AG04450 (cell line): ENCODE data around the gene ARMC9. TPM values are rescaled to one million over a fixed set of nuclear protein-coding genes. Genes with fewer than 3 reads are reported as not detected.

Experiments used
- CTCF ChIA-PET: fragments of 300-600, 350-600 bp; formaldehyde crosslinking; extraction: SDS; loops from one replicate; lab custom pipeline; 2022; ENCODE audit warnings: antibody characterized with exemption, inconsistent platforms; lab: Charles Lee
- POLR2A ChIA-PET: fragments of 350-600 bp; formaldehyde crosslinking; extraction: SDS; loops from one replicate; lab custom pipeline; 2021; ENCODE audit warnings: antibody characterized with exemption, inconsistent platforms; lab: Yijun Ruan, JAX
- DNase-seq: peaks from one replicate; pipeline ENCODE4 v3.0.0-alpha.2; 2011; ENCODE audit warnings: low read depth, low spot score
- H3K27ac ChIP-seq: one replicate; pipeline ENCODE4 v1.5.1; 2012; ENCODE audit warnings: low read depth, low read length, control low read depth
- H3K27me3 ChIP-seq: one replicate; pipeline ENCODE4 v1.6.0; 2012; ENCODE audit warnings: low read length; ENCODE audit not compliant: control insufficient read depth, insufficient read depth
- H3K4me3 ChIP-seq: 2 replicates; pipeline ENCODE4 v1.5.1; 2011; ENCODE audit warnings: mild to moderate bottlenecking, low read depth, low read length, control low read depth
- H3K9me3 ChIP-seq: 2 replicates; pipeline ENCODE4 v1.5.1; 2012; ENCODE audit warnings: low read length; ENCODE audit not compliant: control insufficient read depth, insufficient read depth
- CTCF ChIP-seq: IDR thresholded peaks from 2 replicates; pipeline ENCODE4 v1.5.1; 2011; ENCODE audit warnings: low read depth, low read length, control low read depth, inconsistent platforms
- polyA plus RNA-seq: library from polyadenylated mRNA; depleted of rRNA; stranded (reverse); fragments of >200 nt; gene quantifications from 2 replicates; pipeline ENCODE4 v1.2.3, GENCODE V29; 2011

The ARMC9 gene
- polyA plus RNA-seq, 1 experiment = 49.4 TPM

GRCh38 chr2:231394211-231395141 lies 196.0 kb downstream of the ARMC9 start:
- ChIA-PET CTCF (interaction anchor here (0.6 to 1.6 kb wide), 2 partner anchors 18 to 474 kb away, joined by 4 to 6 read pairs; no protein-coding TSS in a partner anchor), POLR2A (no interaction called here)
- Histone ChIP-seq H3K27ac (no peak overlapping the region), H3K4me3 (no peak overlapping the region), H3K27me3 (peaks cover 42% of the 10 kb centered on the region), H3K9me3 (peaks cover 4% of the 10 kb centered on the region; the same call in 1 of the 2 replicates)
- TF ChIP-seq CTCF = 0 out of 2 replicates have a peak, but pooled peaks have one; percentile 13
- no peak for DNase-seq

GRCh38 chr2:231395188-231396057 lies 197.0 kb downstream of the ARMC9 start, which contains the start of gene B3GNT7:
TSS of gene B3GNT7 (plus strand) at chr2:231395710. CDS start at chr2:231395804, 94 bp downstream.
- no peak for DNase-seq
- CTCF ChIA-PET = interaction anchor here (0.6 kb wide), 1 partner anchor 9 kb away, joined by 4 read pairs; no protein-coding TSS in a partner anchor
- peaks cover 38% of the 10 kb centered on the region for H3K27me3 ChIP-seq
- H3K9me3 ChIP-seq = peaks cover 4% of the 10 kb centered on the region; the same call in 1 of the 2 replicates
- peak within 1 kb of the TSS; percentile 17; the same call in 1 of the 2 replicates for H3K4me3 ChIP-seq
- POLR2A ChIA-PET = no interaction called here
- no peak for TF ChIP-seq CTCF
- no peak within 1 kb of the TSS for H3K27ac ChIP-seq

GRCh38 chr2:231396058-231396821 lies 197.8 kb downstream of the ARMC9 start:
- H3K27me3 ChIP-seq = peaks cover 38% of the 10 kb centered on the region
- peaks cover 4% of the 10 kb centered on the region; the same call in 1 of the 2 replicates for H3K9me3 ChIP-seq
- DNase-seq = no peak
- TF ChIP-seq CTCF = no peak
- CTCF ChIA-PET = interaction anchor here (1.7 kb wide), 1 partner anchor 99 kb away, joined by 10 read pairs; no protein-coding TSS in a partner anchor
- no peak overlapping the region for H3K4me3 ChIP-seq
- POLR2A ChIA-PET = no interaction called here
- no peak overlapping the region for H3K27ac ChIP-seq

- Histone ChIP-seq H3K27me3 (peaks cover 33% of the 10 kb centered on the region), H3K9me3 (peaks cover 4% of the 10 kb centered on the region; the same call in 1 of the 2 replicates), H3K4me3 (no peak overlapping the region), H3K27ac (no peak overlapping the region)
- ChIA-PET POLR2A (interaction anchor here (0.5 kb wide), 1 partner anchor 23 kb away, joined by 7 read pairs; no protein-coding TSS in a partner anchor), CTCF (interaction anchor here (0.6 to 1.7 kb wide), 4 partner anchors 9 to 100 kb away, joined by 3 to 10 read pairs (median 4); no protein-coding TSS in a partner anchor)
- TF ChIP-seq CTCF = no peak
- DNase-seq = no peak
Measured at GRCh38 chr2:231397011-231397927, 198.8 kb downstream of the ARMC9 start.
